ENCODE results near the gene KISS1R.
"Not testable (repeated sequence)": the region's sequence is repeated elsewhere in the genome, so short reads cannot be mapped to it uniquely, and the experiment has no call there.

Gene KISS1R

GRCh38 chr19:890831-891230 is 26.3 kb upstream of the KISS1R start:
- peak overlapping the region; percentile 82 for H3K27ac Mint-ChIP-seq
- peak overlapping the region; percentile 72 for H3K4me3 Mint-ChIP-seq
- ATAC-seq, result no peak
- H3K9me3 Mint-ChIP-seq, result no peaks in the 10 kb centered on the region
- no peaks in the 10 kb centered on the region for H3K27me3 Mint-ChIP-seq
- H3K36me3 Mint-ChIP-seq, result peaks cover 8% of the 10 kb centered on the region
- H3K4me1 Mint-ChIP-seq, result peaks cover 38% of the 10 kb centered on the region

GRCh38 chr19:891421-892200 is 25.5 kb upstream of the KISS1R start:
- H3K27ac Mint-ChIP-seq, result peak overlapping the region; percentile 100
- not testable (repeated sequence) for H3K9me3 Mint-ChIP-seq, ATAC-seq, H3K27me3 Mint-ChIP-seq
- H3K36me3 Mint-ChIP-seq, result peaks cover 14% of the 10 kb centered on the region
- H3K4me3 Mint-ChIP-seq, result peak overlapping the region; percentile 85
- H3K4me1 Mint-ChIP-seq, result peaks cover 44% of the 10 kb centered on the region

GRCh38 chr19:892243-892893 is 24.8 kb upstream of the KISS1R start:
- Mint-ChIP-seq H3K4me1 (peaks cover 47% of the 10 kb centered on the region), H3K4me3 (peak overlapping the region; percentile 85), H3K9me3 (no peaks in the 10 kb centered on the region), H3K27me3 (no peaks in the 10 kb centered on the region), H3K27ac (peak overlapping the region; percentile 100), H3K36me3 (peaks cover 20% of the 10 kb centered on the region)
- peak; percentile 1 for ATAC-seq

GRCh38 chr19:892894-893689 is 24.0 kb upstream of the KISS1R start, which contains the start of the genes MED16 and RNU6-9:
Gene MED16, minus strand, starts transcription at chr19:893187. Its CDS starts 2,056 bp downstream, at chr19:891131.
Gene RNU6-9, plus strand, starts transcription at chr19:893484.
- Mint-ChIP-seq H3K4me1 (peaks cover 47% of the 10 kb centered on the region), H3K4me3 (peak within 1 kb of the TSS; percentile 95), H3K9me3 (no peaks in the 10 kb centered on the region), H3K36me3 (peaks cover 20% of the 10 kb centered on the region), H3K27ac (peak within 1 kb of the TSS; percentile 100), H3K27me3 (no peaks in the 10 kb centered on the region)
- peak; percentile 92 for ATAC-seq

GRCh38 chr19:896434-896833 is 20.7 kb upstream of the KISS1R start:
- no peak for ATAC-seq
- Mint-ChIP-seq H3K9me3 (no peaks in the 10 kb centered on the region), H3K27ac (peak overlapping the region; percentile 7), H3K4me1 (peaks cover 40% of the 10 kb centered on the region), H3K36me3 (peaks cover 31% of the 10 kb centered on the region), H3K4me3 (no peak overlapping the region), H3K27me3 (no peaks in the 10 kb centered on the region)

DNA sequence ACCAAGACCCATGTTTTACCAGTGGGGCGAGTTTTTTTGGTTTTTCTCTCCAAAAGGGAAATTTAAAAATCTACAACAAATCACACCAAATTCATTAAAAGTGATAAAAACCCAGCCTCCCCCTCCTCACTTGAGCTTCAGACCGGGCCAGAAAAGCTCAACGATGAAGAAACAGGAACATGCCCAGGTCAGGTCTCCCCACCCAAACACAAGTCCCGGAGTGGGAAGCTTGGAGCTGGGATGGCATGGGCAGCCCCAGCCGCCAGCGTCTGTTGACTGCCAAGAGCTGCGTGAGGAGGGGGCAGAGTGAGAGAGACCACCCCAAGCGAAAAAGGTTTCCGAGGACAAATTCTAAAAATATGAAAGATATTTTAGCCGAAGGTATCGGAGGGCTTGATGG is 20.1 kb upstream of the KISS1R start:
- Mint-ChIP-seq H3K4me3 (no peak overlapping the region), H3K36me3 (peaks cover 31% of the 10 kb centered on the region), H3K27ac (peak overlapping the region; percentile 7), H3K4me1 (peaks cover 37% of the 10 kb centered on the region), H3K9me3 (no peaks in the 10 kb centered on the region), H3K27me3 (no peaks in the 10 kb centered on the region)
- no peak for ATAC-seq

DNA sequence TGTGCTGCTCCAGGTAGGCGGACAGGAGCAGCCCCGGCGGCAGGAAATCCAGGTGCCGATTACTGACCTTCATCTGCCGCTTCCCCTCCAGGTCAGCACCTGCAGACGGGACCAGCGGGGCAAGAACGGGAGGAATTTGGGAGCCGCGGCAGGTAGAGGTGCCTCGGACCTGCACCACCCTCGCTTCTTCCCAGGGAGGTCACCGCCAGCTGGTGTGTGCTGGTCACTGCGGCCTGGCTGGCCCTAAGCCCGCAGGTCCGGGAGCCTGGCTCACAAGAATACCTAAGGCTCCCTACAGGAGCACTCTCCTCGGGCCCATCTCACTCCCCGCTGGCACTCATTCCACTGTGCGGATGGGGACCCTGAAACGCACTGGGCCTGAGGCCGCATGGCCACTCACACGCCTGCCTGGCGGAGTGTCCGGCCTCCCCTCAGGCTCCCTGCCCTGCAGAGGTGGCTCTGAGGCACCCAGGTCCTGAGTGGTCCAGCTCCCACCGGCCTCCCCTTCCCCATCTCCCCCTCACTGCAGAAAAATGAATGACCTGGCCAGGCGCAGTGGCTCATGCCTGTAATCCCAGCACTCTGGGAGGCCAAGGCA is 19.6 kb upstream of the KISS1R start:
- Mint-ChIP-seq H3K4me3 (no peak overlapping the region), H3K4me1 (peaks cover 33% of the 10 kb centered on the region), H3K36me3 (peaks cover 31% of the 10 kb centered on the region), H3K27me3 (no peaks in the 10 kb centered on the region), H3K9me3 (no peaks in the 10 kb centered on the region), H3K27ac (no peak overlapping the region)
- no peak for ATAC-seq

DNA sequence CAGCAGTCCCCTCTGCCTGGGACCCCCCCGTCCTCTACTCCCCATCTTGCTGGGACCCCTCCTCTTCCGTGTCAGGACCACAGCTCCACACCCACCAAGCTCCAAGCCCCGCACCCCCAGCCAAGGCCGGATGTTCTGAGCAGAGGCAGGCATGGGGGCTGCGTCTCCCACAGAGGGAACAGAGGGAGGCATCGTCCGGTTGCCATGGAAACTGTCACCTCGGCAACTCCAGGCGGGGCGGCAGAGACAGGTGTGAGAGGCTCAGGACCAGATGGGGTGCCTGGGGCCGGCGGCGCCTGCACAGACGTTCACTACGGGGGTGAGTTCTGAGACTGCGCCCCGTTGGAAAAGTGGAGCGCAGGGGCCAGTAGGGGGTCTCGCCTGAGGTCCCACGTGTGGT is 18.5 kb upstream of the KISS1R start:
- Mint-ChIP-seq H3K9me3 (no peaks in the 10 kb centered on the region), H3K4me1 (peaks cover 29% of the 10 kb centered on the region), H3K27ac (peak overlapping the region; percentile 4), H3K4me3 (no peak overlapping the region), H3K27me3 (no peaks in the 10 kb centered on the region), H3K36me3 (peaks cover 31% of the 10 kb centered on the region)
- peak; percentile 57 for ATAC-seq

DNA sequence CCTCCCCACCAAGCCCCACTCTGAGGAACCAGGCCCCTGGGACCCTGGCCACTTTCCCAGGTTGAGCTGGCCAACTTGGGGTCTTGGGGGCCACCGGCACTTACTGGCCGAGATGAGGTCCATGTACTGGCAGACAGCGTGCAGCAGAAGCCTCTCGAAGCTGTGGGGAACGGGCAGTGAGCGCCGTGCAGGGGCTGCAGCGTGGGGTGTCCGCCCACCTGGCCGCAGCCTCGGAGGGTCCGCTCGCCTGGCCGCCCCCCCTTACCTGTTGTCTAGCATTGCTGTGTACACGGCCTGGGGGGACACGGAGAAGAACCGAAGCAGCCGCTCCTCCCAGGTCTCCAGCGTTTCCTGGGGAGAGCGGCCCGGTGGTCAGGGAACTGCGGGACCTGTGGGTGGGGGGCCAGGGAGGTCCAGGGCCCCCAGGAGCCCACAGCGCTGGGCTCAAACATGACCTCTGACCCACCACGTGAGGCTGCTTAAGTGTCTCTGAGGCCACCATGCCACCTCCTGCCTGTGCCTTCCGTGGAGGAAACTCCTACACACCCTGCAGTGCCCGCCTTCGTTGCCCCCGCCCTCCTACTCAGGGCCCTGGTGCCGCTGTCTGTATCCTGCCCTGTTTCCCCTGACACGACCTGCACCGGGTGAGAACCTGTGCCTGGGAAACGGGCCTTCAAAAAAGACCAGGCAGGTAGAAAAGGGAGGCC is 17.6 kb upstream of the KISS1R start:
- Mint-ChIP-seq H3K27ac (no peak overlapping the region), H3K27me3 (no peaks in the 10 kb centered on the region), H3K4me3 (no peak overlapping the region), H3K9me3 (no peaks in the 10 kb centered on the region), H3K36me3 (peaks cover 37% of the 10 kb centered on the region), H3K4me1 (peaks cover 35% of the 10 kb centered on the region)
- no peak for ATAC-seq

DNA sequence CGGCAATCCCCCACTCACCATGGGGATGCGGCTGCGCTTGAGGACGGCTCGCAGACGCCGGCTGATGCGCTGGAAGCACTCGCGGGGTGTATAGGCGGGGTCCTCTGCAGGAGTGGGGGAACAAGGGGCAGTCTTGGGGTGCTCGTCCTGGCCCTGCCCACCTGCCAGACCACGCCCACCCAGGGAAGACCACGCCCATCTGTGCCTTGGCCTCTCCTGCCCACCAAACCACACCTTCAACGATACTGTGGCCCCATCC is 17.2 kb upstream of the KISS1R start:
- no peak overlapping the region for H3K4me3 Mint-ChIP-seq
- no peak for ATAC-seq
- H3K27ac Mint-ChIP-seq, result no peak overlapping the region
- no peaks in the 10 kb centered on the region for H3K27me3 Mint-ChIP-seq
- peaks cover 38% of the 10 kb centered on the region for H3K36me3 Mint-ChIP-seq
- peaks cover 36% of the 10 kb centered on the region for H3K4me1 Mint-ChIP-seq
- H3K9me3 Mint-ChIP-seq, result no peaks in the 10 kb centered on the region

GRCh38 chr19:900302-901111 is 16.6 kb upstream of the KISS1R start:
- Mint-ChIP-seq H3K4me1 (peaks cover 39% of the 10 kb centered on the region), H3K9me3 (no peaks in the 10 kb centered on the region), H3K27ac (no peak overlapping the region), H3K36me3 (peaks cover 38% of the 10 kb centered on the region), H3K4me3 (no peak overlapping the region), H3K27me3 (no peaks in the 10 kb centered on the region)
- ATAC-seq, result peak; percentile 55

GRCh38 chr19:901216-902092 is 15.7 kb upstream of the KISS1R start:
- H3K9me3 Mint-ChIP-seq, result no peaks in the 10 kb centered on the region
- no peaks in the 10 kb centered on the region for H3K27me3 Mint-ChIP-seq
- H3K36me3 Mint-ChIP-seq, result peaks cover 35% of the 10 kb centered on the region
- no peak overlapping the region for H3K4me3 Mint-ChIP-seq
- H3K27ac Mint-ChIP-seq, result no peak overlapping the region
- peaks cover 43% of the 10 kb centered on the region for H3K4me1 Mint-ChIP-seq
- no peak for ATAC-seq

DNA sequence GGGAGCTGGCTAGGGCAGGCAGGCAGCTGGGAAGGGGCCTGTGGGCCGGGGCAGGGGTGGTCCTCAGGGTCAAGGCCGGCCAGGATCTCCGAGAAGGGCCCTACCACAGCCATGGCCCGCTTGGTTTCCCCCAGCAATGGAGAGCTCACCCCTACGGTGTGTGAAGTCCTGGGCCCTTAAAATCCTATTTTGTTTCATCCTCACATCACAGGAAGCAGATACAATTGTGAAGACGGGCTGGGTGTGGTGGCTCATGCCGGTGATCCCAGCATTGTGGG is 15.1 kb upstream of the KISS1R start:
- Mint-ChIP-seq H3K36me3 (peaks cover 33% of the 10 kb centered on the region), H3K27ac (no peak overlapping the region), H3K27me3 (no peaks in the 10 kb centered on the region), H3K9me3 (no peaks in the 10 kb centered on the region), H3K4me3 (no peak overlapping the region), H3K4me1 (peaks cover 45% of the 10 kb centered on the region)
- no peak for ATAC-seq

Measured in stimulated activated memory B cell treated with anti-CD40 and anti-IgM and Interleukin-4, amounts not matched to agents 10 μg/mL and 1 μg/mL and 100 μg/mL, for 72 hours (primary cell).